Colon (tissue), 2 donors: ENCODE measurements around the gene AKT1.

Experiments
- FAIRE-seq: peaks from 2 replicates; lab custom pipeline; 2012; peaks lifted over from hg19 to GRCh38; lab: Jason Lieb, UNC
- donor health status: control.
- donor health status: control.

AKT1 gene

DNA sequence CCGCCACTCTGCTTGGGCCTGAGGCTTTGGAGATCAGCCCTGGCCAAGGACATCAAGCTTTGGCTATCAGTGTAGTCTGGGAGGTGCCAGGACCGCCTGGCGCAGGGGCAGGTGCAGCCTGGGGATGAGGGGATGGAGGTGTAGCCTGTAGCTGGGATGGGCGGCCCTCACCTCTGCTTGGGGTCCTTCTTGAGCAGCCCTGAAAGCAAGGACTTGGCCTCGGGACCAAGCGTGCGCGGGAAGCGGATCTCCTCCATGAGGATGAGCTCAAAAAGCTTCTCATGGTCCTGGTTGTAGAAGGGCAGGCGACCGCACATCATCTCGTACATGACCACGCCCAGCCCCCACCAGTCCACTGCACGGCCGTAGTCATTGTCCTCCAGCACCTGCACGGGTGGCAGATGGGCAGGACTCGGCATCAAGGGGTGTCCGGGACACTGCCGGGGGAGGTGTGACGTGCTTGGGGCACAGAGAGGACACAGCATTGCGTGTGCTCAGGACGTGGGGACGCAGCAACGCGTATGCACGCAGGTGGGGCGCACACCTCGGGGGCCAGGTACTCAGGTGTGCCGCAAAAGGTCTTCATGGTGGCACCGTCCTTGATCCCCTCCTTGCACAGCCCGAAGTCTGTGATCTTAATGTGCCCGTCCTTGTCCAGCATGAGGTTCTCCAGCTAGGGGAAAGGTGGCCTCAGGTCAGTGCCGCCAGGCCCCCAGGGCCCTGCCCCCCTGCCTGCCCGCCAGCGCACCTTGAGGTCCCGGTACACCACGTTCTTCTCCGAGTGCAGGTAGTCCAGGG lies 22.6 kb downstream of the AKT1 start:
- FAIRE-seq: no peak

DNA sequence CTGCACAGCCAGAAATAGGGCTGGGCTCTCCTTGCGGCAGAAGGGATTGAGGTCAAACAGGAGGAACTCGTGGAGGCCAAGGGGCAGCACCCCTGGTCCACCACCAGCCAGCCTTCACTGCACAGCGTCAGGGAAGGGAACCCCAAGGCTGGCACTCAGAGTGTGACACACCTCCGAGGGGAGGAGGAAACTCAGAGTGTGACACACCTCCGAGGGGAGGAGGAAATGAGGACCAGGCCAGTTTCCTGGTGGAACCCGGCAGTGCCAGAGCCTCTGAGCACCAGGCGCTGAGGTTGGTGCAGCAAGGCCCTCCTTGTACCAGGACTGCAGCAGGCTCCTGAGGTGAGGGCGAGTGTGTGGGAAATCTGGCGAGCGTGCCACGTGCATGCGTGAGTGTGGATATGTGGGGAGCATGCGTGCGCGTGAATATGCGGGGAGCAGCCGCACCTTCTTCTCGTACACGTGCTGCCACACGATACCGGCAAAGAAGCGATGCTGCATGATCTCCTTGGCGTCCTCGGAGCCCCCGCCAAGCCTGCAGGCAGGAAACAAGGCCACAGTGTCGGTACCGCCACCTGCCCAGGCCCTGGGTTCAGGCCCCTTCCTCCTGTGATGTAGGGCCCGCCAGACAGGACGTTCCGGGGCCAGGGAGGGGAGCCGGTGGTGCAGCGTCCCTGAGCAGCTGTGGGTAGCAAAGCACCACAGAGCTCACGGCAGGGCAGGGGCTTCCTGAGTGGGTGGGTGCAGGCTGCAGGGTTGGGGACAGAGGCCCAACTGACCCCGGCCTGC lies 23.4 kb downstream of the AKT1 start:
- FAIRE-seq: no peak

DNA sequence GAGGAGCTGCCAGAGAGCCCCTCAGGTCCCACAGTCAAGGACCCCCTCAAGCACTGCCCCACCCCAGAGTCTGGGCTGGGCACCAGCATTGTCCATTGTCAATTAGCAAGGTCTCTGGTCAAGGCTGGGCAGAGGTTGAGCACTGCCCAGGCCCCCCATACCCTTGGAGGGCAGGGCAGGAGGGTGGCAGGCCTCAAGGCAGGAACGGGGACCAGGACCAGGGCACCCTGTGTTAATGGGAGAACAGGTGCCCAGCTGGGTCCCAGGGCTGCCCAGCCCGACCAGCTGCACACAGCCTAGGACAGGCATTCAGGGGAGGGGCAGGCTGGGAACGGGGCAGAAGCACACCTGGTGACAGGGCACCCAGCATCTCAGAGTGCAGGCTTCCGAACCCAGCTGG lies 24.2 kb downstream of the AKT1 start:
- FAIRE-seq: no peak

DNA sequence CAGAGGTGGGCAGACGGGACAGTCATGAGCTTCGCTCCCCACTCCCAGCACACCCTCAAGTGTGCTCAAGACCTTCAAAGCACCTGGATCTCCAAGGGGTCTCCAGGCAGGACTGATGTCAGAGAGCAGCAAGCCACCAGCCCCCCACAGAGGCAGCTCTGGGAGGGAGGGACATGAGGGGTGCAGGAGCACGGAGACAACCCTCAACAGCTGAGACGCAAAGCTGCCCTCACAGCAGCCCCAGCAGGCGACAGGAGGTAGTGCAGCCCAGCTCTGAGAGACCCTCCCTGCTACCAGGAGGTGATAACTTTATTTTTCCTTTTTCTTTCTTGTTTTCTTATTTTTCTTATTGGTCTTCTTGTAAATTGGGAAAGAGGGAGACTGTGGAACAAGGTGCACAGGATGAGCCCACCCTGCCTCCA lies 24.7 kb downstream of the AKT1 start:
- FAIRE-seq: no peak

DNA sequence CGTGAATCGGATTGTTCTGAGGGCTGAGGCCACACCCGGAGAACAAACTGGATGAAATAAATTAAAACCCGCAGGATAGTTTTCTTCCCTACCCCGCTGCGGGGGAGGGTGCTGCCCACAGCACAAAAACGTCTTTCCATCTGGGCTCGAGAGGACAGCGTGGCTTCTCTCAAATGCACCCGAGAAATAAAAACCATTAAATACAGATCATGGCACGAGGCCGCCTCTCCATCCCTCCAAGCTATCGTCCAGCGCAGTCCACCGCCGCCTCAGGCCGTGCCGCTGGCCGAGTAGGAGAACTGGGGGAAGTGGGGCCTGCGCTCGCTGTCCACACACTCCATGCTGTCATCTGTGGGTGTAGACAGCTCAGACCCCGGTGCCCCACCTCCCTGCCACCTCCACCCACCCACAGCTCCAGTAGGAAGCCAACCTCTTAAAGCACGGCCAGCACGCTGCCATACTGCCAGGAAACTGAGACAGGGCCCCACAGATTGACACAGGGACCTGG lies 25.4 kb downstream of the AKT1 start:
- no peak for FAIRE-seq

DNA sequence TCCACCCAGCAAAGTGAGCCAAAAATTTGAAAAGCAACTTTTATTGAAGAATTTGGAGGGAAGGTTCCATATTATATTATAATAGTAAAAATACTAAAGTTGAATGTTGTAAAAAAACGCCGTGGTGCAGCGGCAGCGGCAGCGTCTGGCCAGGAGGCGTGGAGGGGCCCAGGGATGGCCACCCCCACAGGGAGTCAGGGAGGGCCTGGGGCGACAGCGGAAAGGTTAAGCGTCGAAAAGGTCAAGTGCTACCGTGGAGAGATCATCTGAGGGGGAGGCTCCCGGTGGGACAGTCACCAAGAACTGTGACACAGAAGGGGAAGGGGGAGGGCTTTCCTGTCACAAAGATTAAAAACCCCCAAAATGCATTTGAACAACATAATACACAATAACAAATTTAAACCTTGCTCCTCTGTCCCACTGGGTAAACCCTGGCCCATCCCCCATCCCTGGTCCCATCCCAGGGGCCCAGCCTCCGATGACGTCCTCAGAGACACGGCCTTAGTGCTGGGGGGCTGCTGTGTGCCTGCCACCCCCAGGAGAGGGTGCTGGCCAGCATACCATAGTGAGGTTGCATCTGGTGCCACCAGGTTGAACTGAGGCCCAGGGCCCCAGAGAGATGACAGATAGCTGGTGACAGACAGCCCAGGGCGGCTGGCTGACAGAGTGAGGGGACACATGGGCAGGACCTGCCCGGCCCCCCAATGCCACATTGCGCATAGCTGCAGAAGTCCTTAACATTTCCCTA lies 26.1 kb downstream of the AKT1 start:
- no peak for FAIRE-seq

DNA sequence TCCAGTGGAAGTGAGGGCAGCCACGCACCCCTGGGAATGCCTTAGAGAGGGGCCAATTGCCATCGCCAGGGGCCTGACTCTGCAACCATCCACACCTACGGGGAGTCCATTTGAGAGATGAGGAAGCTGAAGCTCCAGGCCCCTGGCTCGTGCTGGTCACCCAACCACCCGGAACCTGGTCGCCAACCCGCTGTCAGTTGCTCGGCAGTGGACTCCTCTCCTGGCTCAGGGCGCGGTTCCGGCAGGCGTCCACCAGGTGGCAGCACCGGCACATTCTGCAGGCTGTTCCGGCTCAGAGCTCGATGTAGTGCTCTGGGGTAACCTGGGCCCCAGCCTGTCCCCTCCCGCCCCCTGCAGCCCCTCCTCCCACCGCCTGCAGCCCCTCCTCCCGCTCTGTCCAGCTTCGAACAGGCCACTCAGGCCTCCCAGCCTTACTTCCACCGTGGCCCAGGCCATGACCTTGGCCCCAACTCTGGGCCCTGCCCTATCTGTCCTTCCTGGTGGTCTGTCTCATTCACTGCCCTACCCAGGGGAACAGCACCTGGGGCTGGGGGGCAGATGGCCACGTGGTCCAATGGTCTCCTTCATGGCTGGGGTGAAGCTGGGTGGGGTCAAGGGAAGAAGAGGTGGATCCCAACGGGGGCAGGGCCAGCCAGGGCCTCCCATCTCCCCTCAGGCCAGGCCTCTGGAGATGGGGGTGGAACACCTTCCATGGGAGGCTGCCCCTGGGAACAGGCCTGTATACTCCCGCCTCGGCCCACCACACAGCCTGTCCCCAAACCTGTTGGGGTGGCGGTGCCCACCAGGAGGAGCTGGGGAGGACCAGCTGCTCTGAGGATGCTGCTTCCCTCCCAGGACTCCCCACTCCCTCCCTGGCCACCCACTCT lies 26.9 kb downstream of the AKT1 start:
- FAIRE-seq: no peak

DNA sequence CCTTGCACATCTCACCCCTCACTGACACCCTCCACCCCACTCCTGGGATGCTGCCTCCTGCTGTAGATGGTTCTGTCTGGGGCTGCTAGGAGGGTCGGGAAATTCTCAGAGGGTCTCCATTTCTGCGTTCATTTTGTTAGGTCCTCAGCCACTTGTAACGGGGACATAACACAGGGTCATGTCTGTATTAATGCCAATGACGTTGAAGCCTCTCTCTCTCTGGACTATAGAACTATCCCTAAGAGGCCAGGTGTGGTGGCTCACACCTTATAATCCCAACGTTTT lies 28.0 kb downstream of the AKT1 start:
- FAIRE-seq: no peak

DNA sequence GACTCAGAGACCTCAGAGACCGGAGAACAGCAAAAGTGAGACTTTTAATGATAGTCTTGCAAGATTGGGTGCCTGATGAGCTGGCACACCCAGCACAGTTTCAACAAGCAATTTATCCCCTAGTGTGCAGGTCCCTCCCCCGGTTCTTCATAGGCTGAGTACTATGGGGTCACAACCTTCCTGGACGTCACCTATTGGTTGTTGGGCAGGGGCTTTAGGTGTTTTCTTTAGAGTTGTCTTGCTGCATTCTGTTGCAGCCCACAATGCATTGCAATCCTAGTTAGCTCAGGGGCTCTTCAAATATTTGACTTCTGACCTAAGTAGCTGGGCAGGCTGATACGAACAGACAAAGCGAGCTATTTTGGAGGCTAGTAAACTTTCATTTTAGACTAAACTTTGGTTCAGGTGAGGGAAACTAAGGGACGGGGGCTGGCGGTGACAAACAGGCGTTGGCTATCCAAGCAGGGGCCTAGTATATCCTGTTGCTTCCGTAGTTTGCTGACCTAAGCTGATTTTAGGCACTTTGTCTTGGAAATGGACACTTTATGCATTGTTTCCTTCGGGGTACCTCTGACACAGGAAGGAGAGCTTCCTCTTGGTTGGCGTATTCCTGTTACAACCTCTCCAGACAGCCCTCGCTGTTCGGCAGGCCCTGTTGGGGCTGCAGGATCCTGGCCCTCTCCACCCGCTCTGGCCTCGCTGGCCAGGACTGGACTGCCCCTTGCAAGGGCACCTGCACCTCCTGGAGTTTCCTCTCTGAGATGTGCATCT lies 28.5 kb downstream of the AKT1 start:
- no peak for FAIRE-seq

DNA sequence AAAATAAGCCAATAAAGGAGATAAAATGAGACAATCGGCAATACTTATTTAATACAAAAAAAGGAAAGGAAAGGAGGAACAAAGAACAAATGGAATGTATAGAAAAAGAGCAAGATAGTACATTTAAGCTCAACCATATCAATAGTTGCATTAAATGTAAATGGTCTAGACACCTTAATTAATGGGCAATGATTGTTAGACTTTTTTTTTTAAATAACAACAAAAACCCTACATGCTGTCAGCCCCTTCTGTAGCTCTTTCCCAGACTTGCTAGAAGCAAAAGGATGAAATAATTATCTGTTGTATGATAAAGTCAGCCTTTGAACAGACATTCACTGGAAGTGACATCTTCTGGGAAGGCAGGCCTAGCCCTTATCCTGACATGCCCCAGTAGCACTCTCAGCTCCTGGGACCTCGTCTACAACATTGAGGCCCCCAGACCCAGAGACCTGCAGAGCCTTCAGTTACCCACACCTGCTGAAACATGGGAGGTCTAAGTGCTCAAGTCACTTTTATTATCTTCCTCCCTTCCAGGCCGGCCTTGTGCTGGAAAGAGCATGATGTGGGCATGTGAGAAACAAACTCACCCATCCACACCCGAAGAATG lies 29.2 kb downstream of the AKT1 start:
- FAIRE-seq: no peak

DNA sequence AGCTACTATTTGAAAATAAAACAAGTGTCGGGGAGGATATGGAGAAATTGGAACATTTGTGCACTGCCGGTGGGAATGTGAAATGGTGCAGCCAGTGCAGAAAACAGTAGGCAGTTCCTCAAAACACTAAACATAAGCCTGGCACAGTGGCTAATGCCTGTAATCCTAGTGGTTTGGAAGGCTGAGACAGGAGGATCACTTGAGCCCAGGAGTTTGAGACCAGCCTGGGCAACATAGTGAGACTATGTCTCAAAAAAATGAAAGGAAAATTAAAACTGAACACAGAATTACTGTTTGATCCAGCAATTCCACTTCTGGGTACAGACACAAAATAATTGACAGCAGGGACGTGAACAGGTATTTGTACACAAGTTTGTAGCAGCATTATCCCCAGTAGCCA lies 30.0 kb downstream of the AKT1 start:
- no peak for FAIRE-seq

DNA sequence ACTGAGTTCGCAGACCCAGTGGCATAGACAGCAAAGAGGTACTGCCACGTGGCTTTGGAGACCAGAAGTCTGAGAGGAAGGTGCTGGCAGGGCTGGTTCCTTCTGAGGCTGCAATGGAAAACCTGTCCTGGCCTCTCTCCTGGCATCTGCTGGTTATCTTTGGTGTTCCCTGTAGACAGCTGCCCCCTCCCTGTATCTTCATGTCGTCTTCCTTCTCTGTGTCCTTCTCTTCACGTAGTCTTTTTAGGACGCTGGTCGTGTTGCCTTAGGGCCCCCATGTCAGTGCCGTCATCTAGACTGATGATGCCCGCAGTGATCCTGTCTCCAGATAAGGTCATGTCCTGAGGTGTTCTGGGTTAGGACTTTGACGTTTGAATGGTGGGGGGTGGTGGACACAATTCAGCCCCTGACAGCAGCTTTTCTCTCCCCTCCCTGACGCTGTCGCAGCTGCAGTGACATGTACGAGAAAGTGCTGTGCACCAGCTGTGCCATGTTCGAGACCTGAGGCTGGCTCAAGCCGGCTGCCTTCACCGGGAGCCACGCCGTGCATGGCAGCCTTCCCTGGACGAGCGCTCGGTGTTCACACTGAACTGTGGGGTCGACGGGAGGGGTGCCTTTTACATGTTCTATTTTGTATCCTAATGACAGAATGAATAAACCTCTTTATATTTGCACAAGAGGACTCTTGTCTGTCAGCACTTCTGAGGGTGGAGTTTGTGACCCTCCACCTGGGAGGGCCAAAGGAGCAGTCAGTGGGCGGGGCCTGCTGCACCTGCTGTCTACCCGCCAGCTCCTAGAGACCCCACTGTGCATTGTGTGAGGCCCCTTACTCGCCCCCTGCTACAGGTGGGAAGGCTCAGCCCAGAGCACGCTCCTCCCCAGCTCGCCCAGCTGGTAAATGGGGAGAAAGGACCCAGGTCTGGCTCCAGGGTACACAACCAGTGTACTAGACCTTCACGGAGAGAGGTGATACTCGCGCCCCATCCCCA lies 36.3 kb downstream of the AKT1 start:
- FAIRE-seq: no peak

DNA sequence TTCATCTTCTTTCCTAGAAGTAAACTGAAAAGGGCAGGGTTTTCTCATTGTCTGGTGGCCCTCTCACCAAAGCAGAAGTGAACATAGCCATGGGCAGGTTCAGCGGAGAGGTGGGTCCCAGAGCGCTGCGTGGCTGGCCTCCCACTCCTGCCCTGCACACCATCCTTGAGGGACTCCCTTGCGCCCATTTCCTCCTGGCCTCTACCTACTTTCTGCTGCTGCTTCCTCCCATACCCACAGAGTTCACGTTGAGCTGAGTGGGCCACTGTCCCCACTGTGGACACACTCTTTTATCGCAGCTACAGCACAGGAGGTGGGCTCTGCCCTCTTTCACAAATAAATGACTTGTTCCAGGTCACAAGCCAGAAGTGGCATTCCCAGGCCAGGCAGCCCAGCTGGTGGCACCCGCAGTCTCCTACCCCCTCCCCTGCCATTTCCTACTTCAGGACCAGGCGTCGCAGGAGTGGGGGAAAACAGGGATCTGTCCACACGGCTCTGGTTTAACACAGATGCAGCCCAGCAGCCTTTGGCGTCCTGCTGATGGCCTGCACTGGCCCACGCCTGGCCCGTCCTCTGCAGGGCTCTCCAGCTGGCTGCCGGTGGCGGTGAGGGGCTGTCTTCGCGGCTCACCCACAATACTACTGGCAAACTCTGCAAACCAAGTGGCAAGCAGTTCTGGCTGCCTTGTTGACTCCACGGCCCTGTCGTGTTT lies 37.7 kb downstream of the AKT1 start:
- FAIRE-seq: no peak

DNA sequence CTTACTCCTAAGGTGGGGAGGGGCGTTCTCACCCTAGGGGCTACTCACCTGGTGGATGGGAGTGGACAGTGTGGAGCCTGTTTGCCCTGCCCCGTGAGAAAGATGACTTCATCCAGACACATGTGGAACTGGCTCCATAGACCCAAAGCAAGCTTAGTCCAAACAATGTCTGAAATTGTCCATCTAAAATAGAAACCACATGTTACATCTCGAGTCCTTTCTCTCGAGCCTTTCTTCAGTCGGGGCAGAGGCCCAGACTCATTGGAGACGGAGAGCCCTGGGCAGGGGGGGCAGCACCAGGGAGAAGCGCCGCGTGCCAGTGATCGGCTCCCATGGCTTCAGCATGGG lies 38.3 kb downstream of the AKT1 start:
- no peak for FAIRE-seq

DNA sequence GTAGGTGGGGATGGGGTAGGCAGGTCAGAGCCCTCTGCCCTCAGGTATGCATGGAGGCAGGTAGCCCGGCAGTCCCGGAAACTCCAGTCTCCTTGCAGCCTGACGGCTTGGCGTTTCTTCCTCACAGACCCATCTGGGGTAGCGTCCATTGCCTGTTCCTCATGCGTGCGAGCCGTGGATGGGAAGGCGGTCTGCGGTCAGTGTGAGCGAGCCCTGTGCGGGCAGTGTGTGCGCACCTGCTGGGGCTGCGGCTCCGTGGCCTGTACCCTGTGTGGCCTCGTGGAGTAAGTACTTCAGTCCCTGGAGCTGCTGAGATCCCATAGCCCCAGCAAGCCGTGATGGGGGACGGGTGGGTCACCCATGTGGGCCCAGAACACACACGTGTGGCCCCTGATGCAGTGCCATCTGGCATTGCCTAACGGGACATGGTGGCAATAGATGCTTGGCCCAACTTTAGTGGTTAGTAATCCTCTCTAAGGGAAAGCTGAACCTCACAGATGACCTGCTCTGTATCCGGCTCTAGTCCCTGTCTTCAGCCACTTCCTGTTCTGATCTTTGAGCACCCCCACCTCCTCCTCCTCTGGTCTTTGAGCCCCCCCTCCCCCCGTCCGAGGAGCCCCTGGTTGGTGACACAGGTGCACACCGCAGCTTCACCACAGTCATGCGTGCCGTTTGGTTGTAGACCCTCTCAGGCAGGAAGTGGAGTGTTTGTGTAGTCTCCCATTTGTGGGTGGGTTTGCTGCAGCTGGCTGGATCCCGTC lies 38.9 kb downstream of the AKT1 start:
- no peak for FAIRE-seq

DNA sequence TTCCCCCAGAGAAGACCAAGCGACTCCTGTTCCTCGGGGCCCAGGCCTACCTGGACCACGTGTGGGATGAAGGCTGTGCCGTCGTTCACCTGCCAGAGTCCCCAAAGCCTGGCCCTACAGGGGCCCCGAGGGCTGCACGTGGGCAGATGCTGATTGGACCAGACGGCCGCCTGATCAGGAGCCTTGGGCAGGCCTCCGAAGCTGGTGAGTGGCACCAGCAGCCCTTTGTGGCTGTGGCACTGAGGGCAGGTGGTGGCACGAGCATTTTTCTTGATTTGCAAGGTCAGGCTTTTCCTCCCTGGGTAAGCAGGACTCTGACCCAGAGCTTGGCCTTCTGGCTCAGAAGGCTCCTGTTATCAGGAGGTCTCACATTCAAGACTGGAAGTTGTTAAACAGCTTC lies 39.9 kb downstream of the AKT1 start:
- no peak for FAIRE-seq

DNA sequence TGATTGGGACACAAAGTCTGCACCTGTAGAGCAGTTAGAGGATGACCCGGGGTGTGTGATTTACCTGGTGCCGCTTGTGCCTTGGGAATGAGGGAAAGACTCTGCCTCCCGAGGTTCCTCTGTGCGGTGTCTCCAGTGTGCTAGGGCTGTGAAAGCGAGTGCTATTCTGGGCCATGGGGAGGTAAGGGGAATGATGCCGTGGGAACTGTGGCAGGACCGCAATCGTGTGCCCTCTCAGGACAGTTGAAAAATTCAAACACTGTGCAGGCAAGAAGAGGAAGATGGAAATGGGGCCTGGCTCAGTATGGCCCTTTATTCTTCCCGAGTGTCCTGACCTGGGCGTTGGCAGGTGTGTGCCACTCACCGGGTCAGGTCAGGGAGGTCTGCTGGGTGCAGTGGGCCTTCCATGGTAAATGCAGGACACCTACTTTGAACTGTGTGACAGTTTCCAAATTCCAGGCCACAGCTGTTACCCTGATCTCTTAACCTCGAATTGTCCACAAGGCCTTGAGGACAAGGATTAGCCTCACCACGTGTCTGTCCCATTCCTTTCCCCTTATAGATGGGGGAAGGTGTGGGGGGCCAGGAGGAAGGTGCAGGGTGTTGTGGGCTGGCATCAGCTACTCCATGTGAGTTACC lies 41.2 kb downstream of the AKT1 start:
- no peak for FAIRE-seq
